GM20000 (cell line): ENCODE data around the gene SLC2A13.

Source experiments
- DNase-seq: peaks from one replicate; pipeline ENCODE4 v3.0.0; 2012; ENCODE audit warnings: low spot score
- TF ChIP-seq, protein P1 (sequence below): IDR thresholded peaks from 2 replicates; pipeline ENCODE4 v1.5.1; 2012; ENCODE audit warnings: mild to moderate bottlenecking, control low read depth; ENCODE audit errors: extremely low read depth, missing control alignments

SLC2A13 gene

DNA sequence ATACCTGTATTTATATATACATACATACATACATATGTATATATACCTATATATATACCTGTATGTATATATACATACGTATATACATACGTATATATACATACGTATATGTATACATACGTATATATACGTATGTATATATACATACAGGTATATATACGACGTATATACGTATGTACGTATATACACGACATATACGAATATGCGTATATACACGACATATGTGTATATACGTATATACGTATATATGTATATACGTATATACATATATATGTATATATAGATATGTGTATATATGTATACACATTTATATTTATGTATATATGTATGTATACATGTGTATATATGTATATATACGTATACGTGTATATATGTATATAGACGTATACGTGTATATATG is 393.5 kb downstream of the SLC2A13 start:
- DNase-seq, result no peak
- TF ChIP-seq, protein P1, sequence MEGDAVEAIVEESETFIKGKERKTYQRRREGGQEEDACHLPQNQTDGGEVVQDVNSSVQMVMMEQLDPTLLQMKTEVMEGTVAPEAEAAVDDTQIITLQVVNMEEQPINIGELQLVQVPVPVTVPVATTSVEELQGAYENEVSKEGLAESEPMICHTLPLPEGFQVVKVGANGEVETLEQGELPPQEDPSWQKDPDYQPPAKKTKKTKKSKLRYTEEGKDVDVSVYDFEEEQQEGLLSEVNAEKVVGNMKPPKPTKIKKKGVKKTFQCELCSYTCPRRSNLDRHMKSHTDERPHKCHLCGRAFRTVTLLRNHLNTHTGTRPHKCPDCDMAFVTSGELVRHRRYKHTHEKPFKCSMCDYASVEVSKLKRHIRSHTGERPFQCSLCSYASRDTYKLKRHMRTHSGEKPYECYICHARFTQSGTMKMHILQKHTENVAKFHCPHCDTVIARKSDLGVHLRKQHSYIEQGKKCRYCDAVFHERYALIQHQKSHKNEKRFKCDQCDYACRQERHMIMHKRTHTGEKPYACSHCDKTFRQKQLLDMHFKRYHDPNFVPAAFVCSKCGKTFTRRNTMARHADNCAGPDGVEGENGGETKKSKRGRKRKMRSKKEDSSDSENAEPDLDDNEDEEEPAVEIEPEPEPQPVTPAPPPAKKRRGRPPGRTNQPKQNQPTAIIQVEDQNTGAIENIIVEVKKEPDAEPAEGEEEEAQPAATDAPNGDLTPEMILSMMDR, result no peak
